RWPE2 (cell line): ENCODE data around the gene SEMA5B.

Experiments
- ATAC-seq: fragments of 200-7000 bp; cut with Tn5 transposase; 3 replicates; pipeline ENCODE4 v1.9.1; 2021; ENCODE audit warnings: low read depth
- DNase-seq: peaks from one replicate; pipeline ENCODE4 v3.0.0-alpha.2; 2020; ENCODE audit warnings: low spot score
- H3K27ac ChIP-seq: fragments of 450-650 bp; 2 replicates; pipeline ENCODE4 v1.5.1; 2017; ENCODE audit warnings: mild to moderate bottlenecking; ENCODE audit not compliant: poor library complexity, severe bottlenecking
- H3K27me3 ChIP-seq: fragments of 250-450 bp; sonication (Bioruptor Pico); 2 replicates; pipeline ENCODE4 v1.5.1; 2021; ENCODE audit warnings: mild to moderate bottlenecking, moderate library complexity; ENCODE audit not compliant: insufficient read depth, poor library complexity, severe bottlenecking
- H3K36me3 ChIP-seq: fragments of 250-450 bp; sonication (Bioruptor Pico); 2 replicates; pipeline ENCODE4 v1.5.1; 2020; ENCODE audit warnings: low read depth, mild to moderate bottlenecking, moderate library complexity
- H3K4me1 ChIP-seq: fragments of 250-450 bp; sonication (Bioruptor Pico); 2 replicates; pipeline ENCODE4 v1.5.1; 2021; ENCODE audit warnings: mild to moderate bottlenecking, moderate library complexity; ENCODE audit not compliant: insufficient read depth, poor library complexity, severe bottlenecking
- H3K4me3 ChIP-seq: fragments of 250-450 bp; sonication (Bioruptor Pico); 2 replicates; pipeline ENCODE4 v1.5.1; 2021; ENCODE audit warnings: mild to moderate bottlenecking, moderate library complexity; ENCODE audit not compliant: severe bottlenecking
- H3K9me3 ChIP-seq: fragments of 250-450 bp; sonication (Bioruptor Pico); 2 replicates; pipeline ENCODE4 v1.5.1; 2021; ENCODE audit warnings: mild to moderate bottlenecking, moderate library complexity; ENCODE audit not compliant: severe bottlenecking
- TF ChIP-seq, protein P1 (sequence below): fragments of 450-650 bp; IDR thresholded peaks from one replicate; pipeline ENCODE4 v1.5.1; 2017; ENCODE audit warnings: mild to moderate bottlenecking, moderate library complexity; ENCODE audit not compliant: poor library complexity, severe bottlenecking

The SEMA5B gene

GRCh38 chr3:122978569-122978968 lies 49.0 kb downstream of the SEMA5B start:
- no peak for ATAC-seq
- Histone ChIP-seq H3K4me3 (no peak overlapping the region), H3K36me3 (no peaks in the 10 kb centered on the region), H3K27ac (no peak overlapping the region), H3K9me3 (no peaks in the 10 kb centered on the region), H3K27me3 (no peaks in the 10 kb centered on the region), H3K4me1 (peaks cover 10% of the 10 kb centered on the region)
- TF ChIP-seq, protein P1, sequence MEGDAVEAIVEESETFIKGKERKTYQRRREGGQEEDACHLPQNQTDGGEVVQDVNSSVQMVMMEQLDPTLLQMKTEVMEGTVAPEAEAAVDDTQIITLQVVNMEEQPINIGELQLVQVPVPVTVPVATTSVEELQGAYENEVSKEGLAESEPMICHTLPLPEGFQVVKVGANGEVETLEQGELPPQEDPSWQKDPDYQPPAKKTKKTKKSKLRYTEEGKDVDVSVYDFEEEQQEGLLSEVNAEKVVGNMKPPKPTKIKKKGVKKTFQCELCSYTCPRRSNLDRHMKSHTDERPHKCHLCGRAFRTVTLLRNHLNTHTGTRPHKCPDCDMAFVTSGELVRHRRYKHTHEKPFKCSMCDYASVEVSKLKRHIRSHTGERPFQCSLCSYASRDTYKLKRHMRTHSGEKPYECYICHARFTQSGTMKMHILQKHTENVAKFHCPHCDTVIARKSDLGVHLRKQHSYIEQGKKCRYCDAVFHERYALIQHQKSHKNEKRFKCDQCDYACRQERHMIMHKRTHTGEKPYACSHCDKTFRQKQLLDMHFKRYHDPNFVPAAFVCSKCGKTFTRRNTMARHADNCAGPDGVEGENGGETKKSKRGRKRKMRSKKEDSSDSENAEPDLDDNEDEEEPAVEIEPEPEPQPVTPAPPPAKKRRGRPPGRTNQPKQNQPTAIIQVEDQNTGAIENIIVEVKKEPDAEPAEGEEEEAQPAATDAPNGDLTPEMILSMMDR: no peak
- no peak for DNase-seq

- no peak overlapping the region for H3K4me3 ChIP-seq
- ATAC-seq (peak; percentile 65), DNase-seq (no peak)
- TF ChIP-seq, protein P1: no peak
- H3K36me3 ChIP-seq: no peaks in the 10 kb centered on the region
- H3K9me3 ChIP-seq: no peaks in the 10 kb centered on the region
- no peaks in the 10 kb centered on the region for H3K27me3 ChIP-seq
- no peak overlapping the region for H3K27ac ChIP-seq
- H3K4me1 ChIP-seq: peaks cover 10% of the 10 kb centered on the region
Observed at GRCh38 chr3:122977746-122978466, 49.7 kb downstream of the SEMA5B start.

DNA sequence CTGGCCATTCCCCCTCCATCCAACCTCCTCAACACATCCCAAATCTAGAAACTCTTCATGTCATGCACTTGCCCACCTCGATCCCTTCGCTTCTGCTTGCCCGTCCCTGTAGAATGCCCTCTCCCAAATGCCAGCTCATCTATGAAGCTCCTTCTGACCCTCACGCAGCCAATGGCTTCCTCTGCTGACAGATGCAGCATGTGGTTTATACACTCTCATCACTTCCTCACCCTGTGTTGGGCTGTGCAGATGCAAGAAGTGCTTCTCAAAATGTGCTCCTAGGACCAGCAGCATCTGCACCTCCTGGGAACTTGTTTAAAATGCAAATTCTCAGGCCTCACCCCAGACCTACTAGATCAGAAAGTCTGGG lies 51.7 kb downstream of the SEMA5B start:
- no peak overlapping the region for H3K27ac ChIP-seq
- DNase-seq: no peak
- H3K4me3 ChIP-seq: no peak overlapping the region
- H3K9me3 ChIP-seq: no peaks in the 10 kb centered on the region
- ATAC-seq: no peak
- TF ChIP-seq, protein P1: no peak
- no peaks in the 10 kb centered on the region for H3K27me3 ChIP-seq
- H3K36me3 ChIP-seq: no peaks in the 10 kb centered on the region
- peaks cover 10% of the 10 kb centered on the region for H3K4me1 ChIP-seq

DNA sequence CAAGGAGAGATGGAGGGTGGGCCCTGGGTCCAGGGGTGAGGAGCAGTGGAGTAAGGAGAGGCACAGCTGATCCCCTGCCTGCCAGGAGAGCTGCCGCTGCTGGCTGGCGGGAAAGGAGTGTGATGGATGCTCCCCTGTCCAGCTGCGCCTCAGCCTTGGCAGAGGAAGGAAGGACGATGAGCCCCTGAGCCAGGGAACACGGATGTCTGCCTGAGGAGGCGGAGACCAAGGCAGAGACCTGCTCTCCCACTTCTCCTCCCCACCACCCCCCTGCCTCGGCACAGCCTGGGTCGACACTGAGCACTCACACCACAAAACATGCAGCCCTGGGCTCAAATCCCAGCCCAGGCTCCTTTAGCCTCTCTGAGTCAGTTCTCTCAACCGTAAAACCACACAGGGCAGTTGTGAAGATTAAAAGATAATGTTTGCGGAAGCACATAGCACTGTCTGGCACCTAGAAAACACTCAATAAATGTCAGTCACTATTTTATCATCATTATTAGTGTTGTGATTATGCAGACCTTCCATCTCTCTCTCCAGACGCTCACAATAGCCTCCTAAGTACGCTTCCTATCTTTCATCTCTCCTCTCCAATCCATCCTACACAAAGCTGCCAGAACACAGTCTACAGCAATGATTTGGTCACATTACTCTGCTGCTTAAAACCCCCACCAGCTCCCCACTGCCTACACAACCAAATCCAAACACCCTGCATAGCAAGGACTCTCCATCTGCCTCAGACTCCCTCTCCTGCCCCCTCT lies 52.2 kb downstream of the SEMA5B start:
- H3K4me3 ChIP-seq: no peak overlapping the region
- H3K27me3 ChIP-seq: no peaks in the 10 kb centered on the region
- H3K27ac ChIP-seq: no peak overlapping the region
- ATAC-seq (peak; percentile 62), DNase-seq (no peak)
- H3K36me3 ChIP-seq: no peaks in the 10 kb centered on the region
- H3K9me3 ChIP-seq: no peaks in the 10 kb centered on the region
- peaks cover 10% of the 10 kb centered on the region for H3K4me1 ChIP-seq
- TF ChIP-seq, protein P1: no peak

GRCh38 chr3:122974764-122975162 lies 52.8 kb downstream of the SEMA5B start:
- H3K27ac ChIP-seq: no peak overlapping the region
- H3K4me1 ChIP-seq: peaks cover 10% of the 10 kb centered on the region
- TF ChIP-seq, protein P1: no peak

More at GRCh38 chr3:122974764-122975162, 52.8 kb downstream of the SEMA5B start:
- Histone ChIP-seq H3K36me3 (no peaks in the 10 kb centered on the region), H3K9me3 (no peaks in the 10 kb centered on the region), H3K27me3 (no peaks in the 10 kb centered on the region), H3K4me3 (no peak overlapping the region)
- peak; percentile 33; the same call in 2 of the 3 replicates for ATAC-seq
- no peak for DNase-seq
